Activated CD4-positive, alpha-beta T cell treated with anti-CD3 and anti-CD28 coated beads, Interleukin-2, amount 10 ng/mL, durations not matched to agents 24 days and 14 days (primary cell): ENCODE data around the gene PIKFYVE. TPM values are rescaled to one million over a fixed set of nuclear protein-coding genes. Genes with fewer than 3 reads are reported as not detected.

ENCODE experiments used
- DNase-seq: peaks from one replicate; pipeline ENCODE4 v3.0.0; 2022
- H3K27ac Mint-ChIP-seq: one replicate; pipeline ENCODE4 v1.8.0; 2022; ENCODE audit warnings: mild to moderate bottlenecking, mixed read lengths
- H3K27me3 Mint-ChIP-seq: one replicate; pipeline ENCODE4 v1.8.0; 2022; ENCODE audit warnings: mixed read lengths
- H3K36me3 Mint-ChIP-seq: one replicate; pipeline ENCODE4 v1.8.0; 2022; ENCODE audit warnings: low read depth, mild to moderate bottlenecking, mixed read lengths
- H3K4me1 Mint-ChIP-seq: one replicate; pipeline ENCODE4 v1.8.0; 2021; ENCODE audit warnings: mixed read lengths
- H3K4me3 Mint-ChIP-seq: one replicate; pipeline ENCODE4 v1.8.0; 2022; ENCODE audit warnings: mild to moderate bottlenecking, moderate library complexity, mixed read lengths
- H3K9me3 Mint-ChIP-seq: one replicate; pipeline ENCODE4 v1.8.0; 2021; ENCODE audit warnings: mixed read lengths
- intact Hi-C: fragments of 100-400 bp; cut with micrococcal nuclease; formaldehyde crosslinking; loops from one replicate; pipeline ENCODE4 v1.15.1; 2023
- total RNA-seq: library from RNA; stranded (reverse); gene quantifications from 2 replicates; pipeline ENCODE4 v1.2.3, GENCODE V29; 2022

PIKFYVE gene
- total RNA-seq, 1 donor from 2014 or later = 29.4 TPM

GRCh38 chr2:208407667-208408066, 141.6 kb downstream of the PIKFYVE start:
- no peak overlapping the region for H3K27ac Mint-ChIP-seq
- H3K27me3 Mint-ChIP-seq = peaks cover 63% of the 10 kb centered on the region
- intact Hi-C loops = loop anchor here (10.0 kb wide), 1 partner anchor 927 kb away; no protein-coding TSS in a partner anchor
- no peaks in the 10 kb centered on the region for H3K9me3 Mint-ChIP-seq
- H3K36me3 Mint-ChIP-seq = no peaks in the 10 kb centered on the region
- no peak overlapping the region for H3K4me3 Mint-ChIP-seq
- no peak for DNase-seq
- no peaks in the 10 kb centered on the region for H3K4me1 Mint-ChIP-seq

Other genes starting within 250 kb of the PIKFYVE start
- gene PLEKHM3, start 240.7 kb upstream of the PIKFYVE start, total RNA-seq = 5.8 and 6.6 TPM in 2 replicates
- gene CRYGD, start 141.7 kb upstream of the PIKFYVE start, total RNA-seq = not detected in 2 replicates
- not detected in 2 replicates for gene CRYGC, start 136.4 kb upstream of the PIKFYVE start, total RNA-seq
- not detected in 2 replicates for gene CRYGB, start 120.1 kb upstream of the PIKFYVE start, total RNA-seq
- not detected in 2 replicates for gene CRYGA, start 102.7 kb upstream of the PIKFYVE start, total RNA-seq
- not detected in 2 replicates for gene C2orf80, start 76.2 kb upstream of the PIKFYVE start, total RNA-seq
- 25.4 and 26.0 TPM in 2 replicates for gene IDH1, start 11.2 kb upstream of the PIKFYVE start, total RNA-seq
- gene PTH2R, start 140.5 kb downstream of the PIKFYVE start, total RNA-seq = 0.07 TPM in 2 replicates